Ammon's horn (tissue), 1 donor: Measurements from ENCODE around the gene MZT2B.
"Not testable (repeated sequence)": the region's sequence is repeated elsewhere in the genome, so short reads cannot be mapped to it uniquely, and the experiment has no call there.

Experiments used
- DNase-seq: peaks from one replicate; pipeline ENCODE4 v3.0.0-alpha.2; 2016; ENCODE audit warnings: low spot score

MZT2B gene

DNA sequence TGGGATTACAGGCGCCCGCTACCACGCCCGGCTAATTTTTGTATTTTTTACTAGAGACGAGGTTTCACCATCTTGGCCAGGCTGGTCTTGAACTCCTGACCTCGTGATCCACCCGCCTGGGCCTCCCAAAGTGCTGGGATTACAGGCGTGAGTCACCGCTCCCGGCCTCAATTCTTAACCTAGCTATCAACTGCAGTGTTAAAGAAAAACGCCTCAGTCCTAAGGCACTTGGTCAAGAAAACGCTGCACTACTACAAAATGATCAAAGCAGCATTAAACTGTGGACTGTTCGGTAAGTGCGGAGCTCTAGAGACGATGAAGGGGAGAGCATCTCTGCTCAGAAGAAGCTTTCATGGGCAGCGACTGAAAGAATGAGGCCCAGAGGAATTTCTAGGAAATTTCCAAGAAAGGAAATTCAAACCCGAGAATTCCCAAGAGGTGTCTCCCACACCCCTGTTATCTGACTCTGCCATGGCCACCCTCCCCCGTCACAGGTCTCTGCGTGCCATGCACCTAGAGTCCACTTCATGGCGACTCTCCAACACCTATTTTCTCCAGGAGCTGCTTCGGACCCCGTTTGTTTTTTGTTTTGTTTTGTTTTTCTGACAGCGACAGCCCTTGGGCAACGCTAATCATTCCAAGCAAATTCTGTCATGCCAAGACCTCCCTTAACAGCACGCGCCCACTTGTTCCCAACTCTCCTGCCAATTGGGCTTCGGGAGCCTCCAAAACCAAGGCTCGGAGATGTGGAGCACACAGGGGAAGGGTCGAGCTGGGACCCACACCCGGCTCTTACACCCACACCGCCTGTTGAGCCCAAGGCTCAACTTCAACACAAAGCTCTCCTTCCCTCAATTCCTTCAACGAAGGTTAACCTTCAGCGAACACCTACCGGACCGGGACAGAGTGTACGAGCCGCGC lies 1.4 kb upstream of the MZT2B start:
- DNase-seq = not testable (repeated sequence)

DNA sequence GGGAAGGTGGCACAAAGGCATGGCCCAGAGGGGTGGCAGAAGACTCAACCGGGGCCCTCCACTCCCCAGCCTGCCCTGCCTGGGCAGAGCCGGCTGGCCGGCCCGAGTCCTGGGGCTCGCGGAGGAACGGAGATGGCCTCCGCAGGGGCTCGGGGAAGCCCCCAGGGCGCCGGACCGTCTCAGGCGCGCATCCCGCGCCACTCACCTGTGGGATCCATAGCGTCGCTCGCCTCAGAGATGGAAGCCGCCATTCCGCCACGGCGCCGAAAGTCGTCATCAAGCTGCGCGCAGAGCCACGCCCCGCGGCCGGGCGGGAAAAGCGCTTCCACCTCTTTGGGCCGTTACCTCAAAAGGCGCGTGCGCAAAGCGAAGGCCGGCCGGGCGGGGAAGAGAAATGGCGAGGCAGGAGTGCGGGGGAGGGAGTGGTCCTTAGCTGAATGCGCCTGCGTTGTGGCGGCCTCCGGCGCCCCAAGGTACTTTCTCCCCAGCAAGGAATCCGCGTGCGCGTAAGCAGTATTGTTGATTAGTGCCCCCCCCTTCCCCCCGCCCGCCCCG lies 660 bp upstream of the MZT2B start, which contains the start of gene SMPD4:
Gene SMPD4 (minus strand): TSS at position 278 of the 555 bp plus-strand sequence. CDS start 5,010 bp downstream, outside the sequence.
- peak; percentile 94 for DNase-seq

DNA sequence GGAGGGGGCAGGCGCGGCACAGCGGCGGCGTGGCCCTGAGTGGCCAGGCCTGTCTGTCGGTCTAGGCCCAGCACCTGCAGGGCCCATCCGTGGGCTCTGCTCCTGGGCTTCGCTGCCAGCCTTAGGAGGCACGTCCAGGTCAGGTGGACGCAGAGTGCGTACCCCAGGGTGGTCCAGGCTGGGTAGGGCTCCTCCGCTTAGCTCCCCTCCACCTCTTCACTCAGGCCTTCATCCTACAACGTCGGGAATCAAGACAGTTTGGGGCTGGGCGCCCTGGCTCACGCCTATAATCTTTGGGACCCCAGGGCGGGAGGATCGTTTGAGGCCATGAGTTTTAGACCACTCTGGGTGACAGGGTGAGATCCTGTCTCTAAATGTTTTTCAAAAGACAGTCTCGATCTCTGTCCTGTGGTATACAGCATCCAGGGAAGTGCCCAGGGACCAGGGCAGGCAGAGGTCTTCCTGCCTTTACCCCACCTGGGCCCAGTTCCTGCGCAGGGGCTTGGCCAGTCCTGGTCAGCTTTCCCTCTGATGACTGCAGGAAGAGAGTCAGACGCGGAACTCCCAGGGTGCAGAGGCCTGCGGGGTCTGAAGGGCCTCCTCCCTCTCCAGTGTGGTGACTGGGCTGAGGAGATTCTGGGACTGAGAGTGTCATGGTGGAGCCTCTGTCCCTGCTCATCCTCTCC lies 907 bp downstream of the MZT2B start:
- not testable (repeated sequence) for DNase-seq

DNA sequence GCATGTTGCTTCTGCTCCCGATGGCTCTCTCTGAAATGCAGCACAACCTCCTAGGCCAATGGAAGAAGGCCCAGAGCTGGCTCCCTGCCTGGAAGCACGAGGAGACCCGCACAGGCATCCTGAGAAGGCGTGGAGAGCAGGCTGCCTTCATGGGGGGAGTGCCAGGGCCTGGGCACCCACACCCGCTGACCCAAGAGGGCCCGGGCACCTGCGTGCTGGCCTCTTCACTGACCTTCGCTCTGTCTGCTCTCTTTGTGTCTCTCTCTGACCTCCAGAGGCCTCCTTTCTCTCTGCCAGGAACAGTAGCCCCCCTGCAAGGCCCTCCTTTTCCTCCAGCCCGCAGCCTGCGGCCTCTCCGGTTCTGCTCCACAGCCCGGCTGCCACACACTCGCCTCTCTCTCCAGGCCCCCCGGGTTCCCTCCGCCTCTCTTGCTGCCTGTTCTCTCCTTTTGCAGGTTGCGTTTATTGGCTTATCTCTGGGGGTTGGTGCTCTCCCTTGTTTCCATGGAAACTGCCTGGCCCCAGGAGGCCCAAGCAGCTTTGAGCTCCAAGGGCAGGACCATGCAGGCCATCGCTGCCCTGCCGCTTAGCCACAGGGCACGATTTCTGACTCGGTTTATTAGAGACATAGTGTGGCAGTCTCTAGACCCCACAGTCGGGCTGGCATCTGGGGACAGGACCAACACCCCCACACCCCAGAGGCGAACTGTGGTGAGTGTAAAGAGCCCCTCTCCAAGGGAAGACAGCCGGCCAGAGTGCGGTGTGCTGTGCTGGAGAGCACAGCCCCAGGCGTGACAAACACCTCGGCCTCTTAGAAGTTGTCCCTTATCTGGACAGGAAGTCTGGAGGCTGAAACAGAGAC lies 1.7 kb downstream of the MZT2B start:
- peak; percentile 39 for DNase-seq

DNA sequence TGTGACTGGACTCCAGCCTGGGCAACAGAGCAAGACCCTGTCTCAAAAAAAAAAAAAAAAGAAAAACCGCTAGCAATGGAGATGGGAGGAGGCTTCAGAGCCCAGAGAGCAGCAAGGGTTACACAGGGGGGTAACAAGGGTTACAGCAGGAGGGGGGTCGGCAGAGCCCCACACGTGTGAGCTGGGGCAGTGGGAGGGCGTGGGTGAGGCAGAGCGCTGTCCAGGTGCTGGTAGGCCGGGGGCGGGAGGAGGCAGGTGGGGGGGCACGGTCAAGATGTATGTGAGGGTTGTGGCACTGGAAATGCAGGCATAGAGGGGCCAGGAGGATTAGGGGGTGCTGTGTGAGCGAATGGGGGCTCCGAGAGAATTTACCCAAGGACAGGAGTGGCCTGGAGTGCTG lies 3.4 kb downstream of the MZT2B start:
- no peak for DNase-seq

DNA sequence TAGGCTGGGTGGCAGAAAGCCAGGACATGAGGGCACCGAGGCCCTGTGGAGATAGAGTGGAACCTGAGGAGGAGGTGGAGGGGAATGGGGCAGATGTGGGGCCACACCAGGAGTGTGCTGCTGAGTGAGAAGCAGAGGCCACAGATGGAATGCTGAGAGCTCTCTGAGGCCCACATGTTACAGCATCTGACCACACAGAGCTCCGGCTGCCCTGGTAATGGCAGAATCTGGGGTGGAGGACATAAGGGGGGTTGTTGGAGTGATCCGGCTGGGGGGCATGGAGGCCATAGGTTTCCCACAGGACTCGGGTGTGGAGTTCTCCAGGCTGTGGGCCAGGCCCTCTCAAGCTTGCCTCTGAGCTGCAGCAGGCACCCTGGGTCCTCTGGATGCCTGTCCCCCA lies 3.8 kb downstream of the MZT2B start:
- DNase-seq = no peak

DNA sequence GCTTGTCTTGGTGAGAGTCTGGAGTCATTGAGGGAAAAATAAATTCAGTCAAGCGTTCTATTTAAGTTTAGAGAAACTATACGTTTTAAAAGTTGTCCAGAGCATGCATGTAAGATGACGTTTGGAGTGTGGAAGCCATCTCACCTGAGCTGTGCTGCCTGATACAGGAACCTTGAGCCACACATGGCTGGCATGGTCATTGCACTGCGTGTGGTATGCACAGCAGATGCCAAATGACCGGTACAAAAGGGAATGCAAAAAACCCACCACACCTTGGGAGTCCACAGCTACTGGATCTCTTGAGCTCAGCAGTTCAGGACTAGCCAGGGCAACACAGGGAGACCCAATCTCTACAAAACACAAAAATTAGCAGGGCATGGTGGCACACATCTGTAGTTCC lies 4.3 kb downstream of the MZT2B start:
- DNase-seq = no peak

DNA sequence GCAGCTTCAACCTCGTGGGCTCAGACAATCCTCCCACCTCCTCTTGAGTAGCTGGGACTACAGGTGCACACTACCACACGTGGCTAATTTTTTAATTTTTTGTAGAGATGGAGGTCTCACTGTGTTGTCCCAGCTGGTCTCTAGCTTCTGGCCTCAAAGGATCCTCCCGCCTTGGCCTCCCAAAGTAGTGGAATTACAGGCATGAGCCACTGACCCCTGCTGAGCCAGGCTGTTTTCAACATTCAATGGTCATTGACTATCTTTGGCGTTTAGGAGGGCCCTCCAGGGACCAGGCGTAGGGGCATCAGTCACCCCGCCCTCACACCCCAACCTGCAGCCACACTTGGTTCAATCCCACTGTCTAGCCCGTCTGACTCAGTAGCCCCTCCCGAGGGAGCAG lies 5.2 kb downstream of the MZT2B start:
- no peak for DNase-seq

DNA sequence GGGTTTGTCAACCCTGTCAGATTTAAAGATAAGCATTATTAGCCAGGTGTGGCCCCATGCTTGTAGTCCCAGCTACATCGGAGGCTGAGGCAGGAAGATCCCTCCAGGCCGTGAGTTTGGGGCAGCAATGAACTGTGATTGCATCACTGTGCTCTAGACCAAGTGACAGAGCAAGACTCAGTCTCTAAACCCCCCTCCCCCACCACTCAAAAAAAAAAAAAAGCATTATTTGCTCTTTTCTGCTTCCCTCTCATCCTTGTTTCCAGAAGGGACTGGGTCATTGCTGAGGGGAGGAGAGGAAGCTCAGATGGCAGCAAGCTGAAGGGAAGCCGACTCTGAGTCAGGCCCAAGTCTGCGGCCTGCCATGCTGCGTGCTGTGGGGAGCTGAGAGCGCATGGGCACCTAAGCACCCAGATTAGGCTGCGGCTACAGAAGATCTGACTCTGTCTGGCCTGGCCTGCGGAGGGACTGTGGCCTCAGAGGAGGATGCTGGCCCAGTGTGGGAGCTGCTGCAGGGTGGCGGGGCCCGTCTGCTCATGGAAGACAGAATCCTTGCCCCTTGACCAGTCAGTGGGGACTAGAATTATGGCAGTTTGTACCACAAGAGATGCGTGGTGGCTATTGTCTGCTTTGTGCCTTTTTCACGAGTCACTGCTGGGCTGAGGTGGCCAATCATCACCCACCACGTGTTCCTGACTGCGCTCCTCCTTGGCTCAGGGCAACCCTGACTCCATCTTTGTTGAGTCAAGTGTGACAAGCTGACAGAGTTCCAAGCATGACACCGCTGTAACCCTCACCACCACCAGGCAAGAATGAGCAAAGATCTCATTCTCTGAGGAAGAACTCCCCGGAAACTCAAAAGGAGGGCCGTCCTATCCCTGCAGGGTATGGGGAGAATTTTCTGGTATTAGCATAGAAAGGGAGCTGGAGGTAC lies 6.1 kb downstream of the MZT2B start:
- DNase-seq = not testable (repeated sequence)

DNA sequence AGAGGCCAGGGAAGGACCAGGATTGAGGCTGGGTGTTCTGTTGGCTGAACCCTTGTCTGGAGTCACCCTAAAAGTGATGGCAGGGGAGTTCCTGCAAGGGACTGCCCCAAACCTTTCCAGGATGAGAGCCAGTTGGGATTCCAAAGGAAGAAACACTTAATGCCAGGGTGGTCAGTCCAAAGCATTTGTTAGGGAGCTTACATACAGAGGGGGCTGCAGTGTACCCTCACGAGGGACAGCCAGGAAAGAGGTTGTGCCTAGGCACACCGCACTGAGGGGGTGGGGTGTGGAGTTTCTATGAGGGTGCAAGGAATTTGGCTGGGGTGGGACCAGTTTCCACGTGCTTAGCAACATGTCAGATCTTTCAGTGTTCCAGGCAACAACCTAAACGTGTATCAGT lies 6.9 kb downstream of the MZT2B start:
- DNase-seq = not testable (repeated sequence)

DNA sequence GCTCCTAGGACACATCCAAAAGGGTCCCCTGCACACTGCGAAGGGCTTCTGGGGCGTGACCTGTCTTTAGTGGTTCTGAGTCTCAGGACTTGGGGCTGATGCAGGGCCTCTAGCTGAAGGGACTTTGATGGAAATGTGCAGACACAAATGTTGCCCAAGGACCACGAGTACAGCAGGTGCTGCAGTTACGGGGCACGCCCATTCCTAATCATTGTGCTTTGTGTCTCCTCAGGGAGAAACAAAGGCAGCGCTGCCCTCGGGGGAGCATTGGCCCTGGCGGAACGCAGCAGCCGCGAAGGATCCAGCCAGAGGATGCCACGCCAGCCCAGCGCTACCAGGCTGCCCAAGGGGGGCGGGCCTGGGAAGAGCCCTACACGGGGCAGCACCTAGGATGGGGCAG lies 8.2 kb downstream of the MZT2B start:
- DNase-seq = no peak

DNA sequence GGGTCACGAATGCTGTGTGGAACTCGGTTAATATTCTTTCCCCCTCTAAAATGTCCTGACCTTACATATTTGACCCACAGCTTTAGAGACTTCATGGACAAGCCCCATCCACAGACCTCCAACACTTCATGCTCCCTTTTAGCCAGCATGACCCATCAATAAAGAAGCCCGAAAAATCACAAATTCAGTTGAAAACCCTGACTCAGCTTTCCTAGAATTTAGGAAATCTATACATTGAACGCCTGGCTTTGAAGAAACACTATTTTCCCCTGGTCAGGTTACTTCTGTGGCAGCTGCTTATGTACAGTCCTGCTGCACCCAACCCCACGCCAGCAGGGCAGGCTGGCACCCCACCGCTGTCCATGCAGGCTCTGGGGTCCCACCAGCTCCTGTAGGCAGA lies 9.3 kb downstream of the MZT2B start:
- not testable (repeated sequence) for DNase-seq

DNA sequence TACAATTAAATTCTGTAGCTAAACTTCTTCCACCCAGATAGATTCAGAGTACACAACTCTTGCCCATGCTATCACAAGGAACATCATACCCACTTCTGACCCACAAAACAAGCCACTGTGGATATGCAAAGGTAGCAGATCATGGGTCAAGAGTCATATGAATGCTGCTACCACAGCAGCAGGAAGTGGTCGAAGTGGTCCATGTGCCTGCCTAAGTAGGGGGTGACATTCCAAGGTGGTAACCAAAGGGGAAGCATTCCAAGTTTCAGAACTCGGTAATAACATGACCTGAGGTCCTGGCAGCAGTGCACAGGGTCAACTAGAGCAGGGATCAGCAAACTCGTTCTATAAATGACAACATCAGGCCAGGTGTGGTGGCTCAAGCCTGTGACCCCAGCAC lies 10.4 kb downstream of the MZT2B start:
- DNase-seq = not testable (repeated sequence)

DNA sequence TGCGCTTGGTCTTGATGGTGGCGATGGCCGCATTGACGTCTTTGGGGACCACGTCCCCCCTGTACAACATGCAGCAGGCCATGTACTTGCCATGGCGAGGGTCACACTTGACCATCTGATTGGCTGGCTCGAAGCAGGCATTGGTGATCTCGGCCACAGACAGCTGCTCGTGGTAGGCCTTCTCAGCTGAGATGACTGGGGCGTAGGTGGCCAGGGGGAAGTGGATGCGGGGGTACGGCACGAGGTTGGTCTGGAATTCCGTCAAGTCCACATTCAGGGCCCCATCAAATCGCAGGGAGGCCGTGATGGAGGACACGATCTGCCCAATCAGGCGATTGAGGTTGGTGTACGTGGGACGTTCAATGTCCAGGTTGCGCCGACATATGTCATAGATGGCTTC lies 11.8 kb downstream of the MZT2B start:
- not testable (repeated sequence) for DNase-seq

DNA sequence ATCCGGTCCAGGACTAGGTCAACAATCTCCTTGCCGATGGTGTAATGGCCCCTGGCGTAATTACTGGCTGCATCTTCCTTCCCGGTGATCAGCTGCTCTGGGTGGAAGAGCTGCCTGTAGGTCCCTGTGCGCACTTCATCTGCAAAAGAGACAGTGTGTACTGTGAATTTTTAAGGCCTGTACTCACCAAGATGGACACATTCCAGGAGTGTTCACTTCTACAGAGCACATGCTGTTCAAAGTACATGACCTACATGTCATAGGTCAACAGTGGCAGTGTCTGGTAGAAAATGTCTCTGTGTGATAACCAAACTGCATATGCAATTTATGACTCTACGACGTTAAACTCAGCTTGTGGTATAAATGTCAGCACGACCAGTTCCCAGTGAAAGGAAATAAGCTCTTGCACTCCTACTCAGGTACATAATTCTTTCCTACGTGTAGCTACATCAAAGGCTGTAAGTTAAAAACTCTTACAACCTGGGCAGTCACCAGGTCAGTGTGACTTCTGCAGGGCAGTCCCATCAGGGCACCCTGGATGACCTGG lies 13.1 kb downstream of the MZT2B start:
- not testable (repeated sequence) for DNase-seq

DNA sequence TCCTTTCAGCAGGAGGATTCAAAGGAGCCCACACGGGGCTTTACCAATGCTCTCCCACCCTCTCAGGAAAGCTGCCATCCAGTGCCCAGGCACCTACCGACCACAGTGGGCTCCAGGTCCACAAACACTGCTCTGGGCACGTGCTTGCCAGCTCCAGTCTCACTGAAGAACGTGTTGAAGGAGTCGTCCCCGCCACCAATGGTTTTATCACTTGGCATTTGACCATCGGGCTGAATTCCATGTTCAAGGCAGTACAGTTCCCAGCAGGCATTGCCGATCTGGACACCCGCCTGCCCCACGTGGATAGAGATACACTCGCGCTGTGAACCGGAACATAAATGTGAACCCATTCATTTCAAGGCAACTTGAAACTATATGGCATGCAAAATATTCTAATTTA lies 14.0 kb downstream of the MZT2B start:
- DNase-seq = not testable (repeated sequence)

DNA sequence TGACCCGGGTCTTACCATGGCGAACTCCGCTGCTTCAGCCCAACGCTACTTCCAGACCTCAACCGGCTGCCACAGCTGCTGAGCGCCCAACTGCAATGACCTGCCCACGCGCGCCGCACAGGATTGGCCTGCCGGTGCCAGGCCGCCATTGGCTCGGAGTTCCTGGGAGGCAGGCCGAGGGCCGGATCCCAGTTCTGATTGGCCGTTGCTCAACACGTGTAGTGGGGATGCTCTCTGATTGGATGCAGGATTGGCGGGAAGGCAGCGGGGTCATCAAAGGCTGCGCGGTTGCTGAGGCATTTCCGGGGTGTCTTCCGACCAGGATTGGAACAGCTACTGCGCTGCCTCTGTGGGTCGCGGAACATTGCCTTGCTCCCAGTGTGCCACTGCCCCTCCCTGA lies 16.3 kb downstream of the MZT2B start, which contains the start of gene TUBA3E:
Gene TUBA3E (minus strand): TSS at position 97 of the 400 bp plus-strand sequence. CDS start 79 bp downstream, at position 18.
- DNase-seq = no peak

DNA sequence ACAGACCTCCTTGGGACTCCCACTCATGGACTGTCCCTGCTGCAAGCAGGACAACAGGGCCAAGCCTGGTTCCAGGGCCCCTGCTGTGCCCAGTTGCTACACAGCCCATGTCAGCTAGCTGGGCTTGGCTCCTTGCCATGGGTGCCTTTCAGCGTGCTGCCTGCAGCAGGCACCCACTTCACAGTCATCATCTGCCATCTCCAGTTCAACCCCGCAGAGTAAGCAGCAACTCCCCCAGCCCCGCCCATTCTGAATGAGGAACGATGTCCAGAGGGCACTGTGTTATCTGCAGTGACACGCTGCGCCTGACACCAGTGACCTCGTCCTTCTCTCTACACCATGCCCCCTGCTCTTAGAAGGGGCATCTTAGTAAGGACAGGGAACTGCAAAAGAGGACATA lies 20.5 kb downstream of the MZT2B start:
- not testable (repeated sequence) for DNase-seq

DNA sequence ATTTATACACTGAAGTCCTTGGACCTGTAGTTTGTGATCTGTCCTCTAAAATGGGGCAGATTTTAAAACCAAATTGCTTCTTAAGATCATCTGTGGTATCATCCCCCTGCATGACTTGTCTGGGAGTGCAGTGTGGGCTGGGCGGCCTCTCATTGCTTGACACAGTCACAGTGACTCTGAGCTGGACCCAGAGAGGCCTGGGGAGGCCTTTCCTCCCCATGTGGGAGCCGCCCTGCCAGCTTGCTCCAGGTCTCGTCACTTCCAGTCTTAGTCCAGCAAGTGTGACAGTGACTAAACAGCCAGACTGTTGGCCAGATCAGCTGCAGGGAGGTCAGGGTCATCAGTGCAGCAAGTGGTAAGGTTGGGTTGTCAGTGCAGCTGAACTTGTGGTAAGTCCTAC lies 21.1 kb downstream of the MZT2B start:
- not testable (repeated sequence) for DNase-seq

DNA sequence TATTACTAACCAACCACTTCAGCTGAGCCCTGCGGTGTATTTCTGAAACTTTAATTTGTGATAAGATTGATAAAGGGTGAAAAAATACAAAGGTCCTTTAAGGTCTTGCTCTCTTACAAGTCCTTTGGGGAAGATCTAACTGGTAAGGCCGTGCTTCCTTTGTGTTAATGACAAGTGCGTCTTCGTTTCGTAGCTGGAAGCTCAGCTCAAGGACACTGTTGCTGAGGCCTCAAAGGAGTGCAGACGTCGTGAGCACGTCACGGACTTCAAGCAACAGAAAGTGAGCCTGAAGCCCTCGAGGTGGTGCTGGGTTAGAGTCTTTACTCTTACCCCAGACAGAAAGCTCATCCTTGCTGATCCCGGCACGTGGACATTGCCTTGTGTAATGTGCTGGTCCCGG lies 25.0 kb downstream of the MZT2B start:
- not testable (repeated sequence) for DNase-seq
